Medulla oblongata (tissue), 1 donor: ENCODE results near the gene PTBP2.

Experiments used
- DNase-seq: peaks from one replicate; pipeline ENCODE4 v3.0.0-alpha.2; 2015; ENCODE audit errors: extremely low spot score

Gene PTBP2, protein sequence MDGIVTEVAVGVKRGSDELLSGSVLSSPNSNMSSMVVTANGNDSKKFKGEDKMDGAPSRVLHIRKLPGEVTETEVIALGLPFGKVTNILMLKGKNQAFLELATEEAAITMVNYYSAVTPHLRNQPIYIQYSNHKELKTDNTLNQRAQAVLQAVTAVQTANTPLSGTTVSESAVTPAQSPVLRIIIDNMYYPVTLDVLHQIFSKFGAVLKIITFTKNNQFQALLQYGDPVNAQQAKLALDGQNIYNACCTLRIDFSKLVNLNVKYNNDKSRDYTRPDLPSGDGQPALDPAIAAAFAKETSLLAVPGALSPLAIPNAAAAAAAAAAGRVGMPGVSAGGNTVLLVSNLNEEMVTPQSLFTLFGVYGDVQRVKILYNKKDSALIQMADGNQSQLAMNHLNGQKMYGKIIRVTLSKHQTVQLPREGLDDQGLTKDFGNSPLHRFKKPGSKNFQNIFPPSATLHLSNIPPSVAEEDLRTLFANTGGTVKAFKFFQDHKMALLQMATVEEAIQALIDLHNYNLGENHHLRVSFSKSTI

DNA sequence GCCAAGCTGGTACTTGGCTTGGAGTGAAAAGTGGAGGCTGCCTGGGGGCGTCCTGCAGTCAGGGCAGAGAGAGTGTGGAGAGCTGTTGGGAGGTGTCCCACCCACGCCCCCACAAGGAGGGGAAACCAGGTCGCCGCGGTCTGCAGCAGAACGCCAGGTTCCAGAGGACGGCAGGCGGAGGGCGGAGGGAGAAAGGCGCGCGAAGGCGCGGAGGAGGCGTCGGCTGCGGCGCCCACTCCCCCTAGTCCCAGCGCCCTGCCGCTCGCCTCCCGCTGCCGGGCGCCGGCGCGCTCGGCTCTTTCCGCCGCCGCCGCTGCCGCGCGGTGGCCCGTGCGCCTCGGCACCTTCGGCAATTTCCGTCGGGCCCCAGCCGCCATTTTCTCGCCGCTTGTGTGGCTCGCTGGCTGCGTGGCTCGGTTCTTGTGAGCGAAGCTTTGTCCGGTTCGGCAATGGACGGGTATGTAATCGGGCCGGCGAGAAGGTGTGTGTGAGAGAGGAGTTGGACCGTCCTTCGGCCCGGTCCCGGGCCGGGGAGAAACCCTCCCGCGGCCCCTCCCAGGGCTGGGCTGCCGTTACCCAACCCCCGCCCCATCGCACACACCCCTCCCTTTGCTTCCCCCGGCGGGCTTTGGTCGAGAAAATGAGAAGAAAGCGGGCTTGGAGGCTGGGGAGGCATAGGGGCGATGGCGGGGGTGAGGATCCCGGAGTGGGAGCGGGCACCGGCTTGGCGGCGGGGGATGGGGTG is at the start of gene PTBP2:
Gene PTBP2 (plus strand): TSS at position 369 of the 745 bp plus-strand sequence. CDS start 81 bp downstream, at position 450.
- peak; percentile 82 for DNase-seq

DNA sequence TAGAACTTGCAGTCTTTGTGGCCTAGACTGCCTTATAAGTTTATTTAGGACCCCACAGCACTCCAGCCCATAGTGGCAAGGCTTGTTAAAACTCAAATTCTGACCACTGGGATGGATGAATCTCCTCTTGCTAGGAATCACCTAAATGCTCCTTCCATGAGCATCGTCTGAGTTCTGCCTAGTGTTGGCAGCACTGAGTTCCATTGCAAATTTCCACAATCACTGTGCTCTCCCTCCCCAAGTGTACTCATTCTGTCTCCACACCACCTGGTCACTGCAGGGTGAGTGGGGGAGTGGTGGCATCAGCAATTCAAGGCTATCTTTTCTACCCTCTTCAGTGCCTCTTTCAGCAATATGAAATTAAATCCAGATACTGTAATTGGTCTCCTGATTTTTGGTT is 46.7 kb upstream of the PTBP2 start:
- DNase-seq: no peak

DNA sequence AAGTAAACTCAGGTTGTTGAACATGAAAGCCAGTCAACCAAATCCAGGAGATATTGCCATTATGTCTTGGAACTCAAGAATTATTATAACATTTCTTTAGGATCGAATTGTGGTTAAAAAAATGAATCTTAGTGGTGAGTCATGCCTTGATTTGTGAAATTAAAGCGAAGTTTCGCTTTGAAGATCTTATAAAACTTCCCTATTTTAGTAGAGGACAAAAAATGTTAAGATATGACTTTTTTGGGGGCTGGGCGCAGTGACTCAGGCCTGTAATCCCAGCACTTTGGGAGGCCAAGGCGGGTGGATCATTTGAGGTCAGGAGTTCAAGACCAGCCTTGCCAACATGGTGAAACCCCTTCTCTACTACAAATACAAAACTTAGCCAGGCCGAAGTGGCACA is 39.5 kb upstream of the PTBP2 start:
- no peak for DNase-seq

DNA sequence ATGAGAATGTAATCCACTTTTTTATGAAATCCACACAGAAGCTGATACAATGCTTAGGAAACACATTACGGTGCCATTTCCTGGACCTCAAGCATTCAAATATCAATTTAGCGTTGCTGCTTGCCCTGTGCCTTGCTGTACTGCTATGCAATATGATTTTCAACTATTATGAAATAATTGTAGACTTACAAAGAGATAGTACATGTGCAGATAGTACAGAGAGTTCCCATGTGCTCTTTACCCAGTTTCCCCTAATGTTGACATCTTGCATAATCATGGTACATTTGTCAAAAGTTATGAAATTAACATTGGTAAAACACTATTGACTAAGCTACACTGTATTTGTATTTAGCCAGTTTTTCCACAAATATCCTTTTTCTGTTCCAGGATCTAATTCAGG is 37.7 kb upstream of the PTBP2 start:
- no peak for DNase-seq

DNA sequence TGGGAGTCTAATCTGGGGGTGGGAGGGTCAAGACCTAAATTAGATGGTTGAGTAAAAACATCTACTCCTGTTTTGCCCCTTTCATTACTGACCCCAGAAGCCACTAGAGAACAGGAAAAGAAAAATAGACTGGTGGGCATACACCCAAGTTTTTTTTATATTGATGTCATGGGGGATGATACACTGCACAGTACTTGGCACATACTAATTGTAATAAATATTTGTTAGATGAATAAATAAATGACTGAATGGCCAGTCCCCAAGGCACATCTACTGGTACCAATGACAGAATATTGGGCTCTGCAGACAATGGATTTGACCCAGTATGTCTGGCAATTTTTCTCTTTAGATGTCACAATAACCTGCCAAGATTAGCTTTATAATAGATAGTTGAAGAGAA is 36.8 kb upstream of the PTBP2 start:
- DNase-seq: no peak

DNA sequence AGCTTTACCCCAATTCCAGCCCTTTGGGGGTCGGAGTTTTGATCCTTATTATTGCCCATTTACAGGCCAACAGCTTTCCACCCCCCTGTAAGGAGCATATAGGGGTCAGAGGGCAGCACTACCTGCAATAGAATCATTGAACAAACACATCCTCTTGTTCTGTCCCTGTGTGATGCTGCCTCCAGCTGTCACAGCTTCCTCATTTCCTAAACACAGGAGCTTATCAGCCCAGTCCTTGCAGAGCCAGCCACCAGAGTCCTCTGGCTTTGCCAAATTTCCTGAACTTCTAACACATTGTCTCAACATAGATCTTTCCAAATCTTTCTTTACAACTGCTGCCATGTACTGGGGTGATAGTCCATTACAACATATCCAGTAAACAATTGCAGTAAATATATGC is 32.8 kb upstream of the PTBP2 start:
- peak; percentile 52 for DNase-seq

DNA sequence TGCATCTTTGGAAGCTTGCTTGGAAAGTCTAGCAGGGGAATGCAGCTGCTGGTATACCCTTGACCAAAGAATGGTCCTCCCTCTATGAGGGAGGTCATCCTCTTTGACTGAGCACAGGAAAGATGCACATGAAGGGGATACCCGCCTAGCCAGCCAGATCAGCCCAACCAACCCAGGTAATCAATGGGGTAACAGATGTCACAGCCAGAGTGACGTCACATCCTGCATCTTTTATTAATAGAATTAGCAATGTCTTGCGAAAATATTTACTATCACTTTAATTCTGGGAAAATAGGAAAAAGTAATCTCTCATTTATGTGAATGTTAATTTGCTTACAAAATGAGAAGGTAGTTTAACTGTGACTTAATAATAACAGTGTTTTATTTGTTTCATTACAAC is 25.6 kb upstream of the PTBP2 start:
- DNase-seq: no peak

DNA sequence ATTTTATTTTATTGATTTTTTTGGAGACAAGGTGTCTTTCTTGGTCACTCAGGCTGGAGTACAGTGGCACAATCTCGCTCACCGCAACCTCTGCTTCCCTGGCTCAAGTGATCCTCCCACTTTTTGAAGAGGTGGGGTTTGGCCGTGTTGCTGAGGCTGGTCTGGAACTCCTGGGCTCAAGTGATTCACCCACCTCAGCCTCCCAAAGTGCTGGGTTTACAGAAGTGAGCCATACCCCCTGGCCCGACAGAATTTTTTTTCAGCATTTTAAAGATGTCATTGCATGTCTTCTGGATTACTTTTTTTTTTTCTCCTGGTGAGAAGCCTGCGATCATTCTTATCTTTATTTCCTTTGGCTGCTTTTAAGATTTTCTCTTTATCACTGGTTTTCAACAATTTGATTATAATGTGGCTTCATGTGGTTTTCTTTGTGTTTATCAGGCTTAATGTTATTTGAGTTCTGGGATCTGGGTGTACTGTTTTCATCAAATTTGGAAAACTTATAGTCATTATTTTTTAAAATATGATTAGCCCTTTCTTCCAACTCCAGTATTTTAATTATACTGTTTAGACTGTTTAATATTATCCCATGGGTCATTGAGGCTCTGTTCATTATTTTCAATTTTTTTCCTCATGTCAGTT is 23.1 kb upstream of the PTBP2 start:
- DNase-seq: no peak

DNA sequence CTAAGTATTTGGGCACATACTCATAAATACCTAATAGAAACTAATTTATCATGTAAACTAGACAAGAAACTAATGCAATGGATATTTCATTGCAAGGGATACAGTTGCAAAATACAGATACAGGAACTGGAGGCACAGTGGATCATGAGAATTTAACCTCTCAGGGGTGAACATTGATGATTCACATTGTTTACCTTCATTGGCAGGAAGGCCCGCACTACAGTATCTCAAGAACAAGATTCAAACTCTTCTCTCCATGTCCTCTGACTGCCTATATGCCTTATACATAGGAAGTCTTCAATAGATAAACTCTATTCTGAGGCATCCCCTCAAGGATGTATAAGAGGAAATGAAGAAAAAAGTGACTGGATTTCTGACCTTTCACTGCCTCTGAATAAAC is 18.4 kb upstream of the PTBP2 start:
- DNase-seq: no peak

DNA sequence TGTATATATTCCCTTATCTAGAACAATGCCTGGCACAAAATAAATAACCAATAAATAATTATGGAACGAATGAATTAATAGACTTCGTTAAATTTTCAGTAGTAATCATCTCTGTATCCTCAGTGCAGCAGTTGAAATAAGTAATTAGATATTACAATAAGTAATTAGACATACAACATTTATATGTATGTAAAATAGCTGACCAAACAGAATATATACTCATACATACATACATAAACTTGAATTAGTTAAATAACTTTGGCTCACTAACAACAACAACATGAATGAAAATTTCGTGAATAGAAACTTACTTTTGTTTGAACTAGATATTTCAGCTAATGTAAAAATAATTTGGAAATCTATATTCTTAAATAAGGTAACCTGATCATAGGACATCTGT is 14.6 kb upstream of the PTBP2 start:
- no peak for DNase-seq

DNA sequence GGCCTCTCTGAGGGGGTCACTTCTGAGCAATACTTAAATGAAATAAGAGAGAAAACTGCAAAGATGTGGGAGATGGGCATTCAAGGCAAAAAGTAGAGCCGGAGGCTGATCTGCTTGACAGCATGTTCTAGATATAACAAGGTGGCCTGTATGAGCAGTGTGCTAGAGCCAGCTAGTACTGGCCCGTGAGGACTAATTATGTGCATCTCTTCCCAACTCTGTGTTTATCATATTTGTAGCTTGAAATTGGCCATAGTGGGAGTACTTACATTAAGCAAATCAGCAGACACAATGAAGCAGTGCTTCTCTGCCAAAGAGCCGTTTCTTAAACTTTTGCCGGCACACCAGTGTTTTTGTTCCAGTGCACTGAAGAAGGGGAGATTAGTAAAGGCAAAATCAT is 13.1 kb upstream of the PTBP2 start:
- no peak for DNase-seq

DNA sequence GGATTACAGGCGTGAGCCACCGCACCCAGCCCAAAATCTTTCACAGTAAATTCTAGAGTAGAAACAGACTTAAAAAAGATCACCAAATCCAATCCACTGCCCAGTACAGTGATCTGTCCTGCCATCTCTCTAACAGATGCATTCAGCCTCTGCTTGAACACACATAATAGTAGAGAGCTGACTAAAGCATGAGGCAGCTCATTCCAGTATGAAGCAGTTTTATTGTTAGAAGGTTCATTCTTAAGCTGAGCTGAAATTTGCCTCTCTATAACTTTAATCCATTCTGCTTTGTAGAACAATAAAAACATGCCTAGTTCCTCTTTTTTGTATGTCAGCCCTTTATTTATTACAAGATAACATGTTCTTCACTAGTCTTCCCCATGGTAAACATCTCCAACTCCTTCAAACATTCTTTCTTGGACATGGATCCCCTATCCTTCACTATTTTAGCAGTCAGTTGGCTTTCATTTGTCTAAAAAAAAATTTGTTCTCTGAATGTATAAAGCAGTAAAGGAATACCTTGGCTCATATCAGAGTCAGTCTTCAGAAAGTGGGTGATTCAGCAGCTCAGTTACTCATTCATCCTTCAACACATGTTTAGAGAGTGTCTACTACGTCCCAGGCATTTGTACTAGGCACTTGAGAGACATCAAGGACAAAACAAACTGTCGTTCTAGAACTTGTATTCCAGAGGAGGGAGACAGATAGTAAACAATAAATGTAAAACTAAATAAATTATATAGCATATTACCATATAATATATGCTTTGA is 10.7 kb upstream of the PTBP2 start:
- no peak for DNase-seq

DNA sequence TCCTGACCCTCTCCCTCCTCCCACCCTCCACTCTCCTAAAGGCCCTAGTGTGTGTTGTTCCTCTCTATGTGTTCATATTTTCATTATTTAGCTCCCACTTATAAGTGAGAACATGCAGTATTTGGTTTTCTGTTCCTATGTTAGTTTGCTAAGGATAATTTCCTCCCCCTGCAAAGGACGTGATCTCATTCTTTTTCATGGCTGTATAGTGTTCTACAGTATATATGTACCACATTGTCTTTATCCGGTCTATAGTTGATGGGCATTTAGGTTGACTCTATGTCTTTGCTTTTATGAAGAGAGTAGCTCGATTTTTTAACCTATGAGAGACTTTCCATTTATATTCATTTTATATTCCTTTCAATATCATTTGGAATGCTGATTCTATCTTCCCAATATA is 7.9 kb upstream of the PTBP2 start:
- no peak for DNase-seq

DNA sequence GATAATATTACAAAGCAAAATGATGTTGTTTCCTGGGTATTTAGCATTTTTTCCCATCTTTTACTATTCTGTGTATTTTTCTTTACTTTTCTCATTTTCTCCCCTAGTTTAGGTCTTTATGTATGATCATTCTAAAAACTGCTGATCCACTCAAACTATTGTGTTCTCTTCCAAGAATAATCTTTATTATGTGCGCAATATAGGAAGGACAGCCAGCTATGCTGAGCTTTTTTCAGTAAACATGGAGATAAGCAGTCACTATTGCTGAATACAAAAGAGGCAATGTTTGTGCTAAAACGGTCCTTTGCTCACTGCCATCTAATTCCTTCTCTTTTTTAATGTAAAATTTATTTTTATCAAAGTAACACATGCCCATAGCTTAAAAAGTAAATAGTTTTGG is 6.7 kb upstream of the PTBP2 start:
- peak; percentile 14 for DNase-seq

DNA sequence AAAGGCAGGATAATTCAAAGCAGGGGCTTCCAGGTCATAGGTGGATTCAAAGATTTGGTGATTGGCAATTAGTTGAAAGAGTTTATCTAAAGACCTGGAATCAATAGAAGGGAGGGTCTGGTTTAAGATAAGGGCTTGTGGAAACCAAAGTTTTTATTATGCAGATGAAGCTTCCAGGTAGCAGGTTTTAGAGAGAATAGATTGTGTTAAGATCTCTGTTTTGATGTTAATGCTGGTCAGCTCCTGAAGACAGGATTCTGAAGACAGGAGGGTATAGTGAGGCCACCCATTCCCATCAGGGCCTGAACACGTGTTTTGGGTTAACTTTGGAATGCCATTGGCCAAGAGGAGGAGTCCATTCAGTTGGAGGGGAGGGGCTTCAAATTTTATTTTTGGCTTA is 6.1 kb upstream of the PTBP2 start:
- no peak for DNase-seq

DNA sequence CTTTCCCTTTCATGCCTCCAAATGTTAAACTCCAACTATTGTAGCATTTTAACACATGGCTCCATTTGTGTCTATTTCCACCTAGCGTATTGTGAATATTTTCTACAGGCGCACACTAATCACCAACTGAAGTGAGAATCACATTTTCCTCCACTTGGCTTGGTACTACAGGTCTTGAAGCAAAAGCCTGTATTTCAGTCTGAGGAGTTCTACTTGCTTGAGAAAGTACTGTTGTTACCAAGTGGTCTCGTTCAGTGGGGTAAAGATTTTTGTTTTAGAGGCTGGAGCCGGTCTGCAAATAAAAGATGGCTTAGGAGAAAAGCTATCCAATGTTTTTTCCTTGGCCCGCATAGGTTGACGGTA is 550 bp upstream of the PTBP2 start:
- peak; percentile 49 for DNase-seq

DNA sequence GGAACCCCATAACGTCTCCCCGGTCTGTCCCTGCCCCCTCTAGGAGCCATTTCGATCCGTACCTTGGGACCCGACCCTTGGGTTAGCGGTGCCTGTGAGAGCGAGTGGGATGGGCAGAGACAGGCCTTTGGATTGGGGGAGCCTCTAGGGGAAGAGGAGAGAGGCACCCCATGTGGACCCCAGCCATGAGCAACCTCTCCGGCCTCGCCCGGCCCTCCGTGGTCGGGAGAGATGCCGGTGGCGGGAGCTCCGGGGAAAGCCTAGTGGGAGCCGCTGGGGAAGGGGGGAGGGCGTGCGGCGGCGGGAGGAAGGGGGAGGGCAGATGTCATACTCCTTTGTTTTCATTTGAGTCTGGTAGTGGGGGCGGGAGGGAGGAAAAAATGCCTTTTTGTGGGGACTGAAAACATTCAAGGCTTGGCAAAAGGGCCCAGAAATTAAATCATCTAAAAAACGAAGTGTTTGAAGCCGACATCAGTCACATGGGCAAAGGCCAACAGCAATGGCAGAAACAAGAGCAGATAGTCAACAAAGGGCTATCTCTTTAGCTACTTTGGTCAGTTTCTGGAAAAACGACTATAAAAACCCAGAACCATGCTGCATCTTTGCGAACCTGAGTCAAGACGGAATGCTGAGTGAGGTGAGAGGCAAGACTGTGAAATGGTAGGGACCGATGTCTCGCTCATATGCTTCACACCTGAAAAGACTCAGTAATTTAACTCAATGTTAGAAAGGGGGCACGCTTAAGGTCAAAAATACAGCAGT is 758 bp downstream of the PTBP2 start:
- DNase-seq: peak; percentile 85

DNA sequence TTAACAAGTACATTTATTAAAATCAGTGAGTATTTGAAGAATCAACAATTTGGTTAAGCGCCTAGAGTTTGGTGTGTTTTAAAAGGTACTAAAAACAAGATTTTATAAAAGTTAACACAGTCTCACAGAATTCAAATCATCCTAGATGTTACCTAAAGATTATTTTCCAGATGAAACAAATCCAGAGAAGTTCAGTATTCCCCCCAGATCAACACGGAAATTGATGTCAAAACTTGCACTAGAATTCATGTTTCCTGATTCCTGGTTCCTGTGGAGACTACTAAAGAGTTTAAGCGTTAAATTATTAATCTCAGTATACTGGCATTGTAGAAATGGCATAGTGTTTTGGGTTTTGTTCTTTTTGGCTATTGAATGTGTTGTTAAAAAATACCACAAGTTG is 1.4 kb downstream of the PTBP2 start:
- peak; percentile 23 for DNase-seq

DNA sequence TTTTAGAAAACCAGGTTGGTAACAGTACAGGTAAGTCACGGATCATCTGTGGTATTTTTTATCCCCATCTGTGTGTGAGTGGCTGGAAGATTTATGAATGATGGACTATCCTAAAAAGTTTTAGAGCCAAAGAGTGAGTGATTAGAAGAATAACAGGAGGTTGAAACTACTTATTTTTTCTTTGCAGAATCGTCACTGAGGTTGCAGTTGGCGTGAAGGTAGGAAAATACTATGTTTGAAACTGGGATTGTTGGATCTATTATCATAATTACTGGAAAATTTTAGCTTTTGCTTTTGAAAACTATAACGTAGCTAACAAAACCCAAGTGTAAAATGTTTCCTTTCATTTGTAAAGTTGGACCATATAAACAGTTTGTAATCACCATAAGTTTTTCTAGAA is 1.8 kb downstream of the PTBP2 start:
- peak; percentile 18 for DNase-seq

DNA sequence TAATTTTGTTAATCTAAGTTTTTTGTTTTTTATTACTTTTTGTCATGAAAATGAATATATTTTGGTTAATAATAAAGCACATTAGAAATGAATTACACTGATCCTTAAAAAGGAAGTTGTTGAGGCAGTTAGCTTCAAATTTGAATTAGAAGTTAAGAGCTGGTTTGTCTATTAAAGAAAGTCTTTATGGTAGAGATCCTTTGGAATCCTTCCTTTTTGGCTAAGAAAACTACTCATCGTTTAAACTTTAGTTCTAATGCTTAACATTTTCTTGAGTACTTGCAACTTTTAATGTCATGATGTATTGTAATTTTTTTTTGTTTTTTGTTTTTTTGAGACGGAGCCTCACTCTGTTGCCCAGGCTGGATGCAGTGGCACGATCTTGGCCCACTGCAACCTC is 2.4 kb downstream of the PTBP2 start:
- DNase-seq: no peak

DNA sequence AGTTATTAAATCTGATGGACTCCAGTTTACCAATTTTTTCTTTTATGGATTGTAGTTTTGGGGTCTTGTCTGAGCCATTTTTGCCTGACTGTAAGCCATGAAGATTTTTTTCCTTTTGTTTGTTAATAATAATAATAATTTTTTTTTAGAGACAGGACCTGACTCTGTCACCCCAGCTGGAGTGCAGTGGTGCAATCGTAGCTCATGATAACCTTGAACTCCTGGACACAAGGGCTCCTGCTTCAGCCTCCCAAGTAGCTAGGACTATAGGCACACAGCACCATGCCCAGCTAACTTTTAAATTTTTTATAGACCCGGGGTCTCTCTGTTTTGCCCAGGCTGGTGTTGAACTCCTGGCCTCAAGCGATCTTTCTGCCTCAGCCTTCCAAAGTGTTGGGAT is 6.3 kb downstream of the PTBP2 start:
- DNase-seq: no peak
